ENCODE measurements around the gene HOOK2. TPM values are rescaled to one million over a fixed set of nuclear protein-coding genes. Genes with fewer than 3 reads are reported as not detected.
A peak's percentile ranks its signal among the peaks of the same experiment; 100 is the strongest.

The HOOK2 gene
- polyA plus RNA-seq, 3 donors: 0.55 to 28.6 (median 1.1) TPM

DNA sequence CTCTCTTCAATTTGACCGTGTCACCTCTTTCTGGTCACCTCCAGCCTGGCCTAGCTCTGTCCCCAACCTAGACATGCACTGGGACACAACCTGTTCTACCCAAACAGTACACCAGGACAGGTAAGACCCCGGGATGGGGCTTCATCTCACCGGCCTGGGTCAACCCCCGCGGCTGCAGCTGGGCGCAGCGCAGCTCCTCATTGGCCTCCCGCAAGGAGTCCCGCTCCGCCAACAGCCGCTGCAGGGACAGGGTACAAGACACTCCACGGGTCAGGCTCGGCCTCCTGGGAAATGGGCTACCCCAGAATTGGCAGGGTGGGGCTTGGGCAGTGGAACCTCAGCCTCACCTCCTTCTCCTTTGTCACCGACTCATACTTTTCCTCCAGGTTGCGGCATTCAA is 7.7 kb downstream of the HOOK2 start:
- peaks cover 26 to 50% of the 10 kb centered on the region in 2 donors for H3K36me3 Mint-ChIP-seq
- peaks cover 0 to 6% of the 10 kb centered on the region in 2 donors for H3K4me1 ChIP-seq (ENCODE audit: control insufficient read depth in 1 of 2, insufficient read depth in 2 of 2, low read length in 2 of 2)
- peaks cover 0 to 5% (median 0%) of the 10 kb centered on the region in 7 donors for H3K9me3 Mint-ChIP-seq
- peaks cover 8% of the 10 kb centered on the region for H3K4me1 Mint-ChIP-seq
- H3K4me2 ChIP-seq (replicated peaks; ENCODE audit: extremely low read depth, low read length, poor library complexity, severe bottlenecking): no peak overlapping the region
- H3K4me3 ChIP-seq (replicated peaks in 1 of 3; ENCODE audit: low read depth in 2 of 3, low read length in 3 of 3): no peak overlapping the region
- TF ChIP-seq CTCF (IDR thresholded peaks at IDR 0.05): no peak
- intact Hi-C loops (cut with micrococcal nuclease): loop anchor here in 1 of 2 donors (2.0 kb wide), 2 partner anchors 29 to 79 kb away; no protein-coding TSS in a partner anchor
- H3K27ac Mint-ChIP-seq: no peak overlapping the region
- DNase-seq: no peak
- no peak overlapping the region for H3K27ac ChIP-seq (ENCODE audit: low read depth in 1 of 2, low read length in 2 of 2)
- no peak overlapping the region for H2AFZ ChIP-seq (ENCODE audit: insufficient read depth, low read depth, low read length, poor library complexity, severe bottlenecking)
- no peaks in the 10 kb centered on the region for H3K27me3 ChIP-seq (ENCODE audit: control insufficient read depth in 2 of 2, insufficient read depth in 2 of 2, low read length in 2 of 2)
- 98% methylated on average over 14 of the region's 15 CpGs for WGBS (ENCODE audit: insufficient coverage)
- H3K36me3 ChIP-seq (replicated peaks in 1 of 2; ENCODE audit: control insufficient read depth in 1 of 2, insufficient read depth in 2 of 2, low read length in 2 of 2): no peaks in the 10 kb centered on the region
- no peaks in the 10 kb centered on the region for H3K79me2 ChIP-seq (ENCODE audit: insufficient read depth, low read length)
- peaks cover 0 to 5% (median 0%) of the 10 kb centered on the region in 3 donors for H3K27me3 Mint-ChIP-seq (ENCODE audit: low read depth in 3 of 3)
- H3K9me3 ChIP-seq (replicated peaks in 1 of 2; ENCODE audit: control insufficient read depth in 1 of 2, insufficient read depth in 1 of 2, low read length in 2 of 2): peaks cover 0 to 5% of the 10 kb centered on the region in 2 donors
- H3K9ac ChIP-seq (ENCODE audit: insufficient read depth, low read length, poor library complexity, severe bottlenecking): no peak overlapping the region
- H4K20me1 ChIP-seq (ENCODE audit: insufficient read depth, low read length): no peaks in the 10 kb centered on the region
- no peak overlapping the region for H3K4me3 Mint-ChIP-seq

DNA sequence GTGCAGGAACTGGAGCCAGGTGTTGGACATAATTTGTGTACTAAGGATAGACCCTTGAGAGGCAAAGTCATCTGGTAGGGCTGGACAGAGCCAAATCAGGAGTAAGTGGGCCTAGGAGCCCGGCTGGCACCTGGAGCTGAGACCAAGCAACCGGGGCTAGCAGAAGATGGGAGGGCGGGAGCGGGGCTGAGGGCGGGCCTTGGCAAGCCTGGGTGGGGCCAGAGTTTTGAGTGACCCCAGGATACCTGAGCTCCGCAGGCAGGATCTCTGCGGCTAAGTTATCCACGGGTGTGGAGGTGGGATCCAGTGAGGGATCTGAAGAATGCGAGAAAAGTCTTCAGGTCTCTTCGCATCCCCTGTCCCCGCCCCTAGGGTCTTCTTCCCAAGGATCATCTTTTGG is 8.2 kb downstream of the HOOK2 start:
- peaks cover 0 to 6% of the 10 kb centered on the region in 2 donors for H3K4me1 ChIP-seq (ENCODE audit: control insufficient read depth in 1 of 2, insufficient read depth in 2 of 2, low read length in 2 of 2)
- Mint-ChIP-seq H3K4me1 (peaks cover 8% of the 10 kb centered on the region), H3K27ac (peak overlapping the region in 1 of 7 donors; percentile 45), H3K36me3 (peaks cover 28 to 54% of the 10 kb centered on the region in 2 donors), H3K9me3 (peaks cover 0 to 5% (median 0%) of the 10 kb centered on the region in 7 donors), H3K4me3 (no peak overlapping the region), H3K27me3 (ENCODE audit: low read depth in 3 of 3) (peaks cover 0 to 3% (median 0%) of the 10 kb centered on the region in 3 donors)
- H3K4me3 ChIP-seq (replicated peaks in 1 of 3; ENCODE audit: low read depth in 2 of 3, low read length in 3 of 3): no peak overlapping the region
- peaks cover 0 to 5% of the 10 kb centered on the region in 2 donors for H3K9me3 ChIP-seq (replicated peaks in 1 of 2; ENCODE audit: control insufficient read depth in 1 of 2, insufficient read depth in 1 of 2, low read length in 2 of 2)
- H3K9ac ChIP-seq (ENCODE audit: insufficient read depth, low read length, poor library complexity, severe bottlenecking): no peak overlapping the region
- no peak overlapping the region for H2AFZ ChIP-seq (ENCODE audit: insufficient read depth, low read depth, low read length, poor library complexity, severe bottlenecking)
- H3K4me2 ChIP-seq (replicated peaks; ENCODE audit: extremely low read depth, low read length, poor library complexity, severe bottlenecking): no peak overlapping the region
- 100% methylated on average over 11 of the region's 11 CpGs for WGBS (ENCODE audit: insufficient coverage)
- intact Hi-C loops (cut with micrococcal nuclease): loop anchor here in 1 of 2 donors (2.0 kb wide), 2 partner anchors 30 to 80 kb away; no protein-coding TSS in a partner anchor
- H3K27ac ChIP-seq (ENCODE audit: low read depth in 1 of 2, low read length in 2 of 2): no peak overlapping the region
- no peaks in the 10 kb centered on the region for H3K36me3 ChIP-seq (replicated peaks in 1 of 2; ENCODE audit: control insufficient read depth in 1 of 2, insufficient read depth in 2 of 2, low read length in 2 of 2)
- no peaks in the 10 kb centered on the region for H3K79me2 ChIP-seq (ENCODE audit: insufficient read depth, low read length)
- no peaks in the 10 kb centered on the region for H3K27me3 ChIP-seq (ENCODE audit: control insufficient read depth in 2 of 2, insufficient read depth in 2 of 2, low read length in 2 of 2)
- TF ChIP-seq CTCF (IDR thresholded peaks at IDR 0.05): no peak
- DNase-seq: no peak
- H4K20me1 ChIP-seq (ENCODE audit: insufficient read depth, low read length): no peaks in the 10 kb centered on the region

Measured in CD14-positive monocyte (primary cell).